Ammon's horn (tissue), 1 donor: ENCODE results near the gene COL28A1.

Source experiments
- DNase-seq: peaks from one replicate; pipeline ENCODE4 v3.0.0-alpha.2; 2016; ENCODE audit warnings: low spot score

COL28A1 gene

DNA sequence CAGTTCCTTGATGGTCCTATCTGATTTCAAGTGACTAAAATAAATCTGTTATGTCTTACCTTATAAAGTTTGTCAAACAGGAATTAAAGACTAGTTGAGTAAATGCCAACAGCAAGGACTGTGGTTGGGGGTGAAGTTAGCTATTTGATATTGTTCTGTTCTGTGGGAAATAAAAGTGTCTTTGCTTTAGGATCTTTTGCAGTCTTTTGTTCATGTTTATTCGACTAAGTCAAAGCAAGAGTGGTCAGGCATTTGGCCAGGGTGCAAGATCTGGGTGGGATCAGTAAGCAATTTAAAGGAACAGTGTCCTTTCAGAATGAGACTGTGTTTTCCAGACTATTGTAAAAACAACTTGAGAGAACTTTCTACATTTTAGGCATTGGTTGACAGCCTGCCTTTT, at the start of gene COL28A1:
TSS of gene COL28A1 (minus strand) at position 183 of the 400 bp plus-strand sequence. CDS start 2,998 bp downstream, outside the sequence.
- no peak for DNase-seq

DNA sequence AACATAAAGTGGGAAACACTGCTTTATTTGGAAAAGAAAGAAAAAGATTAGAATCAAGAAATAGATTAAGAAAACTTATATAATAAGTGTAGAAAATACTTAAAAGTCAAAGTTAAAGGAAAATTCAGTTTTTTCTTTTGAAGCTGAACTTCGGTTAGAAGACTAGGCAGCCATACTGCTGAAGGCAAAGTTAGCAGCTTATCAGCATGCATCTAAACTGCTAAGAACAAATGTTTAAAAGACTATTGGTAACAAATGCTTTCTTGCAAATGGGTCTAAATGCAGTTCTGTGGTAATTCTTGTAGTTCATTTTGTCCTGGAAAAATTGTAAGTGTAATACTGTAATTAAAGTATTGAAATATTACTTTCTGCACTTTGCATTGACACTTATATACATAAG, 49.0 kb upstream of the COL28A1 start:
- no peak for DNase-seq

DNA sequence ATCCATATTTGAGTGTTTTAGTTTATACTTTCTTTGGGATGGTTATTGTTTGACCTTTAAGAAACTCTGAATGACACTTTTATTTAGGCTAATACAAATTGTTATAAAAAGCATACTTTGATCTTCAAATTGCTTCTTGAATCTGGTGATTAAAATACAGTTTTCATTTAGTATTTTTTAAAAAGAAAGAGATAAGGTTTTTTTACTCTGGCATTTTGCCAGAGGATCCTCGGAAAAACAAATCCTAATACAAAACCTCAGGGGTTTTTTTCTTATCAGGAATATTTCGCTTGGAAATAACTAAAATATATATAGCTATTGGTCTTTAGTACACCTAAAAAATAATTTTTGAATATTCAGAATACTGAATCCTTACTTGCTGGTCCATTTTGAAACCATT, 48.1 kb upstream of the COL28A1 start:
- no peak for DNase-seq

DNA sequence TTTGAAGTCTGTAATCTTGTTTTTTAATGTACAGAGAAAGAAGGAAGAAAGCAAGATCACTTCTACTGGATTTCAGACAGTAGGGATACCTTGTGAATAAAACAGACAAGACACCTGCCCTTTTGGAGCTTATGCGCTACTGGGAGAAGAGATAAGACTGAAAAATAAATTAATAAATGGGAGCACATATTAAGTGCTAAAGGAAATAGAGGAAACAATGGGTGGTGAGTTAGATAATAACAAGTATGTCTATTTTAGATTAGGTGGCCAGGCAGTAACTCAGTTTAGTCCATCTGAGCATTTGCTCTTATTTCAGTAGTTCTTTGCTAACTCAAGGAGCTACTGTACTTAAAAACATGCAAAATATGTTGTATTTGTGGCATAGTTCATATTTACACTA, 46.9 kb upstream of the COL28A1 start:
- no peak for DNase-seq

DNA sequence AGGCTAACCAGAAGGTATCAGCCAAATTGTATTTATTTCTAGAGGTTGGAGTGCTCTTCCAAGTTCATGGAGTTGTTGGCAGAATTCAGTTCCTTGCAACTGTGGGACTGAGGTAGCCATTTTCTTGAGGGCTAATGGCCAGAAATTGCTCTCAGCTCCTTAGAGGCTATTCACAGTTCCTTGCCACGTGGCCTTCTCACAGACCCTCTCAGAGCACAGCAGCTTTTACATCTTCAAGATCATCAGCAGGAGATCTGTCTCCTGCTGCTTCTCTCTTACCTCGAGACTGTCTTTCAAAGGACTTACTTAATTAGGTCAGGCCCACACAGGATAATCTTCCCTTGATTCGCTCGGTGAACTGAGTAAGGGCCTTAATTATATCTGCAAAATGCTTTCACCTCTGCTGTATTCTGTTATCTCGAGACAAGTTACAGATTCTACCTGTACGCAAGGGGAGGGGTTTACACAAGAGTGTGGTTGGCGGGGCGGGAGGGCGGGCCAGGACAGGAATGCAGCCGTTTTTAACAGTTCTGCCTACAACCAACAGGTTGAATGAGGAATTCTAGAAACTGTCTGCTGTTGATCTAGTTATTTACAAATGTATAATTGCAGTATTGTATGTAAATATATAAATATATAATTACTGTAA, 46.0 kb upstream of the COL28A1 start:
- no peak for DNase-seq

DNA sequence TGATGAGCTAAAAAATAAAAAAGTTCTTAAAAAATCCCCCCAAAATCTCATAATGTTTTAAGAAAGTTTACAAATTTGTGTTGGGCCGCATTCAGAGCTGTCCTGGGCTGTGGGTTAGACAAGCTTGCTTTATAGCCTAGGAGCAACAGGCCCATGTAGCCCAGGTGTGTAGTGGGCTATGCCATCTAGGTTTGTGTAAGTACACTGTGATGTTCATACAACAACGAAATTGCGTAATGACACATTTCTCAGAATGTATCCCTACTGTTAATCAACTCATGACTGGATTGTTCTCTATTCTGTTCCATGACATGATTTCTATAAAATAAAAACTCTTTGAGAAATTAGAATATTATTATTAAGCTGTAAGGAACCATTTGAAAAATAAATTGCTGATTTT, 44.0 kb upstream of the COL28A1 start:
- DNase-seq = no peak

DNA sequence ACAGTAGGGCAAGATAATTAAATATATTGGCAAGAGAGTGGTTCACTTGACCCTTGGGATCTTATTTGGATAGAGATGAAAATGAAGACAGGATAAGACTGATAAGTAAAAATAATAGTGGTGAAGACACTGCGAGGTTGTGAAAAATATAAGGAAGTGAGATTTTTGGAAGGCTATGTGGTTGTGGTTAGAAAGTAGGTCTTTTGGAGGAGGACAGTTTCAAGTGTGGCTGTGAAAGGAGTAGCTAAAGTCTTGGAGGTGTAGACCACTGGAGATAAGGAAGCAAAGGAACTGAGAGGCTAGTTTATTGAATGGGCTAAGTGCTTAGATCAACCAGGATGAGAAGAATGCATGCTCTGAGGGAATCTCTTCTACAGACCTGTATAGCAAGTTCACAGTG, 42.2 kb upstream of the COL28A1 start:
- no peak for DNase-seq

DNA sequence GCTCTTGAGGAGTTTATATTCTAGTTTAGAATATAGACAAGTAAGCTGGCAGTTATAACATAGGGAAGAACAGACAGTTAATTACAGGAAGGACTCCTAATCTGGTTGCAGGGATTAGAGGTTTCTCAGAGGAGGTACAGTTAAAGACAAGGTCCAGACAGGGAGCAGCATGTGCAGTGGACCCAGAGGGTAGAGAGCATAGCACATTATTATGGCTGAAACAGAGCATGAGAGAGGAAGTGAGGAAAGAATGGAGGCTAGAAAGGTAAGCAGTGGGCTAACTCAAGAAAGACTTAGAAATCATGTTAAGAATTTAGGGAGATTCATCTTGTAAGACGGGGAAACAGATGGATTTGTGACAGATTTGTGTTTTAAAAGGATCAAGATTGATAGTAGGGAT, 40.7 kb upstream of the COL28A1 start:
- no peak for DNase-seq

DNA sequence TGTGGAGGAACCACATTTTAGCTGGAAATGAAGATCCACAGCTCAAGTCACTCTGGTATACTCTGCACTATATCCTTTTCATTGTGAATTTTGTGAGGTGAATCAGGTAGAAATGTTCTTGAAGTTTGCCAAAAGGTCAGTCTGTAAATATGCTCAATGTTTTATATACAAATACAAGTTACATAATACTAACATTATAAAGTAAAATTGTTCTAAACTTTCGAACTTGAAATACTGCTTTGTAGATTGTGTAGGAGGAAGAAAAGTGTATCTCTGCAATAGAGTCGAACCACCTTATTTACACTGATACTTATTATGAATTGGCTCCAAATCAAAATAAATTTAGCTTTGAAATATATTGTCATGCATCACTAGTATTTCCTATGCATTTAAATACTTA, 38.0 kb upstream of the COL28A1 start:
- DNase-seq = no peak

DNA sequence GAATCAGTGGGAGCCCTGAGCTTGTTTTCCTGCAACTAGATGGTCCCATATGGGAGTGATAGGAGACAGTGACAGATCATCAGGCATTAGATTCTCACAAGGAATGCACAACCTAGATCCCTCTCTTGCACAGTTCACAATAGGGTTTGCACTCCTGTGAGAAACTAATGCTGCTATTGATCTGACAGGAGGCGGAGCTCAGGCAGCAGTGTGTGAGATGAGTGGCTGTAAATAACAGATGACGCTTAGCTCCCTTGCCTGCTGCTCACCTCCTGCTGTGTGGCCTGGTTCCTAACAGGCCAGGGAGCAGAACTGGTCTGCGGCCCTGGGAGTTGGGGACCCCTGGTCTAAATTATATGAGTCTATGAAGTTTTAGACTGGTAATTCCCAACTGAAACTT, 34.9 kb upstream of the COL28A1 start:
- DNase-seq = no peak

DNA sequence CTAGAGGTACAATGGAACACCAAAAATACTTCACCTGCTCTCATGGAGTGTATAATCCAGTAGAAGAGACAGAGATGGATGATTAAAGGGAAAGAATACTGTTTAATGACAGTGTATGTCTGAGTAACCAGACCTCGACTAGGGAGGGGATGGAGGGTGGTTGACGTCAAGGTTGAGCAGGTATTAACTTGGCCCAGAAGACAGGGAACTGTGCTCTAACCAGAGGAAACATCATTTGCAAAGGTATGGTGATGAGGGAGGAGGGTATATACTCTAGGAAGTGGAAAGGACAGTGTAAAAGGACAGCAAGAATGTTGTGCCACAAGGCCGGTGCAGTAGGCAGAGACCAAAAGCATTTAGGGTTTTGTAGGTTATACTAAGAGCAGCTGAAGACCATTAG, 33.9 kb upstream of the COL28A1 start:
- DNase-seq = no peak

DNA sequence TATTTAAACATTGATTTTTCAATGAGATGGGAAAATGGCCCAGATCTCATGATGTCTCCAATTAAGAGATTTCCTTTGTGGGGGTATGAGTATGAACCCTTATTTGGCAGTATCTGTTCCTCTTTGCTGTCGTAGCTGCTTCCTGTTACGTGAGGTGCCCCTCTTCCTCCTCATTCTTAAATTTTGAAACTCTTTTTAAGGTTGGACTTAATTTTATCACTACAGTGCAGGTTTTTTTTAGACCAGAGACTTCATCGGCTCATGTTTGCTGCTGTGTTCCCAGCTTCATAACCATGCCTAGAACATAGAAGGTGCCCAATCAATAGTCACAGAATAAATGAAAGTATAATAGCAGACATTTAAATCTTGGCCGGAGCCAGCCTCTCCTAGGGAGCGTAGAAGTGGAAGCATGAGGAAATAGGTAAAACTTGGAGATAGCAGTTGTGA, 33.4 kb upstream of the COL28A1 start:
- DNase-seq = peak; percentile 31

DNA sequence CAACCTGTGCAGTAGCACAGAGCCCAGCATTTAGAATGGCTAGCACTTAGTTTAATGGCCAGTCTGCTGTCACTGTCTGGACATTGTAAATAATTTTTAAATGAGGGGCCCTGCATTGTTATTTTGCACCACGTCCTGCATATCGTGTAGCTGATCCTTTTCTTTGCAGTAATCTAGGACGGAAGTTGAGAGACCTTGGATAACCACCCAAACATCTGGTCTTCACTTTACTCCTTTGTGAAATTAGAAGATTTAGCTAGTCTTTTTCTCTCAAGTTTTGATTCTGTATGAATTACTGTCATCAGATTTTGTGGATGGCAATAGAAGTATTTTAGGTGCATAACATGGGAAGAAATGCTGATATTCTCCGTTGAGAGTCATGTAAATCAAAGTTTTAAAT, 32.9 kb upstream of the COL28A1 start:
- no peak for DNase-seq

DNA sequence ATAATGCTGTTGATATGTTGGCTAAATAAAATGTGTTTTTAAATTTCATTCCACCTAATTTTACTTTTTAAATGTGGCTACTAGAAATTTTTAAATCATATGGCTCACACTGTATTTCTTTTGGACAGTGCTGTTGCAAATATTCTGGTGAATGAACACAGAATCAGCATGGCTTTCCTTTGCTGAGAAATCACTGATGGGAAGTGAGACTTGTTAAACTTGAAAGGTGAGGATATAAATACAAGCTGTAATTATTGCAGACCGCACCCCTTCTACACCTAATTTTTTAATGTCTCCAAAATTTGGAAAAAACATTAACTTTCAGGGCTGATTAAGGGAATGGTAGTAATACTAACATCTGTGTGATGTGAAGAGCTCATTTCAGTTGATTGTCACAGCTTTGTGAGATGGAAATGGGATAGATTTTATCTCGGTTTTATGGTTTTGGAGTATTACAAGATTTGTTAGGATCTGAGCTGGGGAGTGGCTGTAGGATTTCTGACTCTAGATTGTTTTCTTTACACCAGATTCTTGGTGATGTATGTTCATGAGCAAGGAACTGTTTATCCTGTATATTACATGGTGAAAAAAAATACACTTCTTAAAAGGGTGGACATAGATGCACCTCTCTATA, 32.3 kb upstream of the COL28A1 start:
- DNase-seq = no peak

DNA sequence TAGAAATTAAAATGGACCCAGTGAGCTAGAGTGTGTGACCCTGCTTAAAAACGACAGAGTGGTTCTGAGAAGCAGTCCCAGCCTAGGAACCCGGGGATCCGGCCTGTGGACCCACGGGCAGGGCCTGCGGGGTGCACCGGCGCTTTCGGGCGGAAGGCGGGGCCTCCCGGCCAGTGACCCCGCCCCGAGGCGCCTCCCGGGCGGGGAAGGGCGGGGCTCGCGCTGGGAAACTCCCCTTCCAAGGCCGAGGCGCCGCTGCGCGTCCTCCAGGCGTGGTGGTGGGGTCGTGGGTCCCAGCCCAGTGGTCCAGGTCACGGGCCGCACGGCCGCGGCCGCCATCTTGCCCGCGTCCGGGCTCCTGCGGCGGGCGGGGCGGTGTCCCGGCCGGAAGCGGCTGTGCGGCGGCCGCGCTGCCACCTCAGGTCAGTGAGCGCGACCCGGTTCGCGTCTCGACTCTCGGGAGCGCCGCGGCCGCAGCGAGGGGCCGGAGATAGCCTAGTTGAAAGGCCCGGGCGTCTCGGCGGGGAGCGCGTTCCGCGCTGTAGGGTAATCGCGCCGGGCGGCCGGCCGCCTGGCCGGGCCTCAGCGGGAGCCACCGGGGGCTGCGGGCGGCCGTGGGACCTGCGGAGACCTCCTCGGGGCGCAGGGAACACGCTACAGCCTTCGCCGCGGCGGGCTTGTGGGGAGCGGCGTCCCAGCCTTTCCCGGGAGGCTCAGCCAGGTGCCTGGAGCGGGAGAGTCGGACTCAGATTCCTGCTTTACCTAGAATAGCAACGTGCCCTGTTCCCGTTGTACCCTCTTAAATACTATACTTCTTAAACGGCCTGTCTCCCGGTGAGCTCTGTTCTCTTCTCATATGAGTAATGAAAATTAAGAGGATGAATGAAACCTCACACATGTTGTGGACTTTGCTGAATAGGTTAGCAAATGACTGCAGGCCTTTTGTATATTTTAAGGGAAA, 31.3 kb upstream of the COL28A1 start, which contains the start of gene MIOS:
TSS of gene MIOS (plus strand) at position 234 of the 961 bp plus-strand sequence. CDS start 5,592 bp downstream, outside the sequence.
- peak; percentile 86 for DNase-seq

DNA sequence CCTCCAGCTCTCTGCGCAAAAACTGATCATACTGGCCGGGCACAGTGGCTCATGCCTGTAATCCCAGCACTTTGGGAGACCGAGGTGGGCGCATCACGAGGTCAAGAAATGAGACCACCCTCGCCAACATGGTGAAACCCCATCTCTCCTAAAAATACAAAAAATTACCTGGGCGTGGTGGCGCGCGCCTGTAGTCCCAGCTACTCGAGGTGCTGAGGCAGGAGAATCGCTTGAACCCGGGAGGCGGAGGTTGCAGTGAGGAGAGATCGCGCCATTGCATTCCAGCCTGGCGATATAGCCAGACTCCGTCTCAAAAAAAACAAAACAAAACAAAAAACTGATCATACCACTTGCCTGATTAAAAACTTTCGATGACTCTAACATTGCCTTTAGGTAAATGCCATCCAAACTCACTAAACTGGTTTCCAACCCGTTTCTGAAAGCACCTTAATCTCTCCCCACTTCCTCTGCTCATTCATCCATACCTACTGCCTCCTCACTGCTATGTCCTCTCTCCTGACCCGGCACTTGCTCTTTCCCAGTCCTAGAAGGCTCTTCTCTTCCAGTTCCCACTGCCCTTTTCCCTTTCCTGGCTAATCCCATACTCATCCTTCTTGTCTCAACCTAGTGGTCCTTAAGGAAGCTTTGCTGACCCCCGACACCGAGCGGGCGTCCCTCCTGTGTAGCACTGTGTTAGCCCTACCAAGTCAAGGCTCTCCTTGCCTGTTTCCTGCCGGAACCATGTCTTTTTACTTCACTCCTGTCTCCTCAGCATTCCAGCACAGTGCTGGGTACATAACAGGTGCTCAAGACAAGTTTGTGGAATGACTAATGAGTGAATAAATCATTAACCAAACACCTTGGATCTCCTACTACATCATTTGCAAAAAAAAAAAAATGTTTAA, 30.3 kb upstream of the COL28A1 start:
- DNase-seq = peak; percentile 23

DNA sequence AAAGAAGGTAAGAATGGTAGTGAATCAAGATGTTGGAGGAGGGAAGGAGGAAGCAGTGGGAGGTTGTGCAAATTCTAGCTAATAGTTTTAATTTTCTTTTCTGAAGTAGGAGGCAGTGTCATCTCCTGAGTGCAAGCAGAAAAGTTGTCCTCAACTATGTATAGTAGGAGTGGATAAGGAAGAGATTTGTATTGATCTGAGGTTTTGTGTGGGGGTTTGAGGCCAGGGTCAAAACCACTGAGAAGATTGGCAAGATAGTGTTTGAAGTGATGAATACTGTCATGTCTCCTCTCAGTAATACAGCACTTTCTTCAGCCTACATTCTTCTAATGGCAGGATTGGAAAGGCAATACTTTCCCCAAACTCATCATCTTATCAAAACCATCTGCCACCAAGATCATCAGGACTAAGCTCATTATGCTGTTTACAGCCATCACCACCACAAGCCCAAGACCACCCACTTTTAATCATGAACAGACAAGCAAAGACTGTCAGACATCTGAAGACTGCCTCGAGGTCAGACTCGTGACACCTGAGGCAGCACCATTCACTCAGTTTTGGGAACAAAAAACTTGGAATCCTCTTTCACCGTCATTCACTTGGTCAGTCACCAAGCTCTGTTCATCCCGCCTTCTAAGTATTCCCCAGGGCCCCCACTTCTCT, 29.5 kb upstream of the COL28A1 start:
- no peak for DNase-seq

DNA sequence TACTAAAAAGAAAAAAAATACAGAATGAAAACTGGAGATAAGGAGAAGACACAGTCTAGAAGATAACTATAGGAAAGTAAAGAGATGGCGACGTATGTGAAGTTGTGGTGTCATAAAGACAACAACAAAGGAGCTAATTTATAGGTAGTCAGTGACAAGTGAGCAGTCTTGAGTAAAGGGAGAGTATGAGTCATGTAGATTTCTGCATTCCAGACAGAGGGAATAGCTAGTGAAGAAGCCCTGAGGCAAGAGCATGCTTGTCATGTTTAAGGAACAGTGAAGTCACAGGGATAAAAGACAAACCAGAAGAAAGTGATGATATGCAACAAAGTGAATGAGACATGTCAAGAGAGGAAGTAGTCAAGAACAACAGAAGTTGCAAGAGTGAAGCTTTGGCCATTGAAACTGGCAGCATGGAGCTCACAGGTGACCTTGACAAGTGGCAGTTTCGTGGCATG, 28.7 kb upstream of the COL28A1 start:
- DNase-seq = no peak

DNA sequence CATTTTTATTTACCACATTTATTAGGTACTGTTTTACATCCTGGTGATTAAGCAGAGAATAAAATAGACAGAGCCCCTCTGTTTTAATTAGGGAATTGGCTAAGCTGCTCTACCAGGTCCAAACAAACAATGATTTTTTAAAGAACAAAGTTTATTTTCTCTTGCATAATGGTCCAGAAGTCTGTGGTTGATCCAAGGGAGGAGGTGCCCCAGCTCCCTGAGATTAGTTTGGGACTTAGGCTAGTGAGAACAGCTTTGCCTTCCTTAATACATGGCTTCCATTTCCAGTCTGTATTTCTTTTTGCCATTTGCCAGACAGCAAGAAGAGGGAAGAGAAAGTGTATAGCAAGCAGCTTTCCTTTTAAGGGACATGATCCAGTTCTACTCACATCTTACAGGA, 28.1 kb upstream of the COL28A1 start:
- DNase-seq = no peak

DNA sequence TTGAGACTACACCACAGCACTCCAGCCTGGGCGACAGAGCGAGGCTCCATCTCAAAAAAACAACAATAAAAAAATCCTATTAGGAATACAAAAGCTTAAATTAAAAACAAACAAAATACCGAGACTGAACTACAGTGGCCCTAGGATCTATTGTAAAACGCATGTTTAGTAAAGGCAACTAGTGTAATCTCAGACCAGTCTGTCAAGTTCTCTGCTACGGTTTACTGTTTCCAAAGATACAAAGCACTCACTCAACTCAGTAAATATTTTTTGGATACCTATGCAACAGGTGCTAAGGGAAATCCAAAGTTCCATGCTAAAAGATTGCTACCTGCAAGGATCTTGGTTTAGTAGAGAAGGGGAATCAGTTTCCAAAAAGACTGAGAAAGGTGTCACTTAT, 27.6 kb upstream of the COL28A1 start:
- no peak for DNase-seq

DNA sequence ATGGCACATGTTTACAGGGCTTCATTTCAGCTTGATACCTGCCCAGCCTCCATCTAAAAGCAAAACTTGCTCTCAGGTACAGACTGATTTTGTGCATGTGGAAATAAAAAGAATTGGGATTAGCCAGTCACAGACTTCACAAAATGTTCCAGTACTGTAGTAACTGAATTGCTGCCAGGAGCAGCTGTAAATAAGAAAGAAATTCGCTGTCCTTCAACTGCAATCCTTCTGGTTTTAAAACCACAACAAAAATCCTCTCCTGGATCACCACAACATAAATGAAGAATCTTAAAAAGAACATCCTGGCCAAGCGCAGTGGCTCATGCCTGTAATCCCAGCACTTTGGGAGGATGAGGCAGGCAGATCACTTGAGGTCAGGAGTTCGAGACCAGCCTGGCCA, 27.1 kb upstream of the COL28A1 start:
- DNase-seq = no peak
